ENCODE data around the gene MCTS1. TPM values are rescaled to one million over a fixed set of nuclear protein-coding genes. Genes with fewer than 3 reads are reported as not detected.

MCTS1 gene
- total RNA-seq, 4 donors from 2014 or later = 15.2 to 20.6 (median 17.7) TPM

DNA sequence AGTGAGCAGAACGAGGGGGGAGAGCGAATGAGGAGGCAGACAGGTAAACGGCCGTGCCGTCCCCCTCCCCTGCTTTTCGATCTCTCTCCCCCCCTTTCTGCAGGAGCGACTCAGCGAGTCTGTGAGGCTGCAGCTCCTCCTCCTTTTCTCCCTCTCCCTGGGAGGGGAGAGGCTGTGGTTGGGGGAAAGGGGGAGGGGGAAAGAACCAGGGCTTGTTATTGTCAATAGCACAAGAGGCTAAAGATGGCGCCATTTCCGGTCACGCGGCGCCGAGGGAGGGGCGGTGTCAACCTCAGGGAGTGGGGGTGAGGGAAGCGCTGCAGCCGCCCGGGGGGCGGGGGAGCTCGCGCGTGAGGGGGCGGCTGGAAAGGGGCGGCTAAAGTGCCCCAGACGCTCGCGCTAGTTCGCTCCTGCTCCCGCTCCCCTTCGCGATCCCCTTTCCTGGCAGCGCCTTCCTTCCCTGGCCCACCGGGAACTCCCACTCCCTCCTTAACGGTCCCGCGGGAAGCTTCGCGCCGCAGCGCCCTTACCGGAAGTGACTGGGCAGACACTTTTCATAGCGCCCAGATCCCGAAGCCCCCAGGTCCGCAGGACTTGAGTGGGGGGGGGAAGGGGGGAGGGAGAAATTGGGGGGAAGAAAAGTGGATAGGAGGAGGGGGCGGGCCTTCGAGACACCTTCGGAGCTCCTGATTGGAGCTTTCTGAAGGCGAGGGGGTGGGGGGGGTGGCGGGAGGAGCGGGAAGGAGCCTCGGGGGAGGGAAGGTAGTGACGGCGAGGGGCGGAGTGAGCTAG is 42.9 kb upstream of the MCTS1 start, which contains the start of gene CUL4B:
Gene CUL4B, minus strand, starts transcription at position 121 of the 792 bp plus-strand sequence. CDS start 324 bp downstream, outside the sequence.
- Histone ChIP-seq H3K36me3 (peaks cover 0 to 3% of the 10 kb centered on the region in 2 donors), H3K27ac (peak within 1 kb of the TSS; percentile 90 to 97 (median 96)), H3K4me3 (peak within 1 kb of the TSS; percentile 51 to 68), H3K27me3 (no peaks in the 10 kb centered on the region), H3K4me1 (peaks cover 0 to 34% (median 0%) of the 10 kb centered on the region in 3 donors), H3K9me3 (no peaks in the 10 kb centered on the region)
- WGBS, 2 donors (ENCODE audit: low coverage in 1 of 2) = 24% methylated on average over 20 of the region's 54 CpGs; no CpG with 5 or more reads in 1 of the 2 donors
- ATAC-seq = peak; percentile 93
- peak; percentile 59 for TF ChIP-seq POLR2AphosphoS5 (IDR thresholded peaks at IDR 0.05)
- no peak for TF ChIP-seq EP300 (IDR thresholded peaks at IDR 0.05)
- peak in 1 of 2 donors; percentile 8 for TF ChIP-seq POLR2A (IDR thresholded peaks at IDR 0.05)

DNA sequence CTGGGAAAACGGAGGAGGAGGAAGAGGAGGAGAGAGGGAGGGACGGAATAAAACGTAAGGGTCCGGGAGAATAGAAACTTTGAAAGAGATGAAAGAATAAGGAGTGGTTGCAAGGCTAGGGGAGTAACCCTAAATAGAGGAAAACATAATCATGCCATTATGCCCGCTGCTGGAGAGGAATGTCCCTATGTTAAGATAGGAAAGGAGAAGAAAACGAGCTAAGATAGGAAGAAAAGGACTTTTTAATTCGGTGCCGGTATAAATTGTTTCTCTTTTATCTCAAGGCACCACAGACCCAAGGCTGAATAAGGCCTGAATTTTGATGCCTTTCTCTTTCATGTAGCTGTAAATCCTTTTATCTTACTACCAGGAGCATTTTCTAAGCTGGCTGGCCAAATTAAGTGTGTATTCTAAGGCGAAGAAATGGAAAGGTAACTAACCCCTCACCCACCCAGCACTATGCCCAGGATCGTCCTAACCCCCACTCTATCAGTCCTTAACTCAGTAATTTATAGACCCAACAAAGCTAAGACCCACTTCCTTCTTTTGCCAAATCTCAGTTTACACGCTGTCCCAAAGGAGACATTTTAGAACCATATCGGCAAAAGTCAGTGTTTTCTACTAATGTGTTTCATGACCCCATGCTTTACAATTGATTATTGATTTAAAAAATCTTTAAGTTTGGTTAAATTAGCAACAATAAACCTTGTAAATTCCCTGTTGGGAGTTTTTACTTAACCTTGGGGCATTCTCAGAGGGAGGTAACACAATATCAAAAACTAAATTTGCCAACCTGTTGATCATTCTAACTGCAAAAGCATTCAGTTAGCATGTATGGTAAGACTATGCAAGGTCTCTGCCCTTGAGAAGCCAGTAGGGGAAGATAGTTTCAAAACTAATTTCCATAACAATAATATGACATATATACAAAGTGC is 42.0 kb upstream of the MCTS1 start:
- H3K9me3 ChIP-seq = no peaks in the 10 kb centered on the region
- peak overlapping the region; percentile 51 to 68 for H3K4me3 ChIP-seq
- WGBS, 2 donors (ENCODE audit: low coverage in 1 of 2) = 1 to 47% methylated on average over 10 to 12 of the region's 12 CpGs
- peaks cover 0 to 34% (median 0%) of the 10 kb centered on the region in 3 donors for H3K4me1 ChIP-seq
- ATAC-seq = no peak
- H3K27me3 ChIP-seq = no peaks in the 10 kb centered on the region
- no peaks in the 10 kb centered on the region for H3K36me3 ChIP-seq
- H3K27ac ChIP-seq = peak overlapping the region; percentile 90 to 97 (median 96)
- TF ChIP-seq, protein P1, sequence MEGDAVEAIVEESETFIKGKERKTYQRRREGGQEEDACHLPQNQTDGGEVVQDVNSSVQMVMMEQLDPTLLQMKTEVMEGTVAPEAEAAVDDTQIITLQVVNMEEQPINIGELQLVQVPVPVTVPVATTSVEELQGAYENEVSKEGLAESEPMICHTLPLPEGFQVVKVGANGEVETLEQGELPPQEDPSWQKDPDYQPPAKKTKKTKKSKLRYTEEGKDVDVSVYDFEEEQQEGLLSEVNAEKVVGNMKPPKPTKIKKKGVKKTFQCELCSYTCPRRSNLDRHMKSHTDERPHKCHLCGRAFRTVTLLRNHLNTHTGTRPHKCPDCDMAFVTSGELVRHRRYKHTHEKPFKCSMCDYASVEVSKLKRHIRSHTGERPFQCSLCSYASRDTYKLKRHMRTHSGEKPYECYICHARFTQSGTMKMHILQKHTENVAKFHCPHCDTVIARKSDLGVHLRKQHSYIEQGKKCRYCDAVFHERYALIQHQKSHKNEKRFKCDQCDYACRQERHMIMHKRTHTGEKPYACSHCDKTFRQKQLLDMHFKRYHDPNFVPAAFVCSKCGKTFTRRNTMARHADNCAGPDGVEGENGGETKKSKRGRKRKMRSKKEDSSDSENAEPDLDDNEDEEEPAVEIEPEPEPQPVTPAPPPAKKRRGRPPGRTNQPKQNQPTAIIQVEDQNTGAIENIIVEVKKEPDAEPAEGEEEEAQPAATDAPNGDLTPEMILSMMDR (IDR thresholded peaks at IDR 0.05) = no peak
- TF ChIP-seq POLR2AphosphoS5 (IDR thresholded peaks at IDR 0.05) = peak; percentile 5
- no peak for TF ChIP-seq EP300 (IDR thresholded peaks at IDR 0.05)
- no peak for TF ChIP-seq POLR2A (IDR thresholded peaks at IDR 0.05)

DNA sequence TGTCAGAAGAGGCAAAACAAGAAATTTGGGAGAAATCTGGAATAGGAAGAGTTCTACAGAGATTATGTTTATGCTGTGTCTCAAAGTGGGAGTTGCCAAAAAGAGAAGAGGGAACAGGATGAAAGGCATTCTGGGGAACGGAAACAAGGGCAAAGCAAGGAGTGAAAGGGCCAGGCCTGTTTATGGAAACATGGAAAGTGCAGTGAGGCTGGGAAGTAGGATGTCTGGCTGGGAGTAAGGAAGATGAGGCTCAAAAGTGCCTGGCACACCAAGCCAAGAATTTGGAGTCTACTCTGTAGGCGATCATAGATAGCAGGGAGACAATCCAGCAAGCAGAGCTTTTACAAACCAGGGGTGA is 41.4 kb upstream of the MCTS1 start:
- Histone ChIP-seq H3K27me3 (no peaks in the 10 kb centered on the region), H3K36me3 (no peaks in the 10 kb centered on the region), H3K27ac (peak overlapping the region; percentile 90 to 97 (median 96)), H3K4me3 (peak overlapping the region in 1 of 2 donors; percentile 68), H3K9me3 (no peaks in the 10 kb centered on the region), H3K4me1 (peaks cover 0 to 28% (median 0%) of the 10 kb centered on the region in 3 donors)
- ATAC-seq = no peak
- WGBS, 2 donors (ENCODE audit: low coverage in 1 of 2) = 0 to 79% methylated on average over 1 to 2 of the region's 2 CpGs
- no peak for TF ChIP-seq EP300 (IDR thresholded peaks at IDR 0.05)
- TF ChIP-seq POLR2A (IDR thresholded peaks at IDR 0.05) = no peak
- TF ChIP-seq, protein P1 (IDR thresholded peaks at IDR 0.05) = no peak
- TF ChIP-seq POLR2AphosphoS5 (IDR thresholded peaks at IDR 0.05) = no peak

DNA sequence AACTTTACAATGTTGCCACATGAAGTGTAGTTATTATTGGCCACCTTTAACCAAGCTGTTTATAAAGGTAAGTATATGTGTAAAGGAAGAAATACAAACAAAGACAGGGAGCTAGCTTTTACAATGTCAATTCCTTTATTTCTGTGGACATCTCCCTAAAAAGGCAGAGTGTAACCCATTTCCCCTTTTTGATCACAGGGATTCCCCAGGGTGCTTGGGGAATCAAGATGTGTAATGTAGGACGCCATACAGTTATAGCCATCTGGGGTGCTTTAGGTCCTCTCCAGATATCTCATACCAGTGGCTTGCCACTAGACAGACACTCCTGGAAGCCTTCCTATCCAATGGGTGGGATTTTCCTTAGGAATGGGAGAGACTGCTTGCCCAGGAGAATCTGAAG is 39.0 kb upstream of the MCTS1 start:
- Histone ChIP-seq H3K9me3 (no peaks in the 10 kb centered on the region), H3K27ac (no peak overlapping the region), H3K4me3 (no peak overlapping the region), H3K4me1 (peaks cover 0 to 14% (median 0%) of the 10 kb centered on the region in 3 donors), H3K27me3 (no peaks in the 10 kb centered on the region), H3K36me3 (no peaks in the 10 kb centered on the region)
- TF ChIP-seq EP300 (IDR thresholded peaks at IDR 0.05) (no peak), POLR2AphosphoS5 (IDR thresholded peaks at IDR 0.05) (no peak), POLR2A (IDR thresholded peaks at IDR 0.05) (no peak)
- TF ChIP-seq, protein P1 (IDR thresholded peaks at IDR 0.05) = no peak
- no peak for ATAC-seq
- no CpG with 5 or more reads among the region's 1 CpG for WGBS, 2 donors (ENCODE audit: low coverage in 1 of 2)

DNA sequence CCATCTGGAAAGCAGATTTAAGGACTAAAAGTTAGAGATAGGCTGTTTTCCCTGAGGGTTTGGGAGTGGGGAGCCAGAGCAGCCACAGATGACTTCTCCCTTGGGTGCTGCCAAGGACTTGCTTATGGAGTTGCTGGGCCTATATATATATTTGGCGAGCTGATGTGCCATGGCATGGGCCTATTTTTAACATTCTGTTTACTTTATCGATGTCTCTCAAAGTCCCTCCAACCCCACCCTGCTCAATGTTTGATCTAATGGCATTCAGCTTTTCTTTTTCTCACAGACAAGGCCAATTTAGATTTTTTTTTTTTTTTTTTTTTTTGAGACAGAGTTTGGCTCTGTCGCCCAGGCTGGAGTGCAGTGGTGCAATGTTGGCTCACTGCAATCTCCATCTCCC is 37.1 kb upstream of the MCTS1 start:
- peaks cover 0 to 14% (median 0%) of the 10 kb centered on the region in 3 donors for H3K4me1 ChIP-seq
- WGBS, 2 donors (ENCODE audit: low coverage in 1 of 2) = 83 to 88% methylated on average over 1 of the region's 3 CpGs

More for the DNA sequence above, 37.1 kb upstream of the MCTS1 start:
- no peak for ATAC-seq
- TF ChIP-seq, protein P1 (IDR thresholded peaks at IDR 0.05) = no peak
- no peak for TF ChIP-seq POLR2A (IDR thresholded peaks at IDR 0.05)
- TF ChIP-seq POLR2AphosphoS5 (IDR thresholded peaks at IDR 0.05) = no peak
- TF ChIP-seq EP300 (IDR thresholded peaks at IDR 0.05) = no peak
- Histone ChIP-seq H3K27me3 (no peaks in the 10 kb centered on the region), H3K9me3 (no peaks in the 10 kb centered on the region), H3K27ac (no peak overlapping the region), H3K4me3 (no peak overlapping the region), H3K36me3 (no peaks in the 10 kb centered on the region)

All from gastroesophageal sphincter (tissue), 4 donors.